Iris pigment epithelial cell (primary cell): ENCODE results near the gene PDZD2.
"Not testable (repeated sequence)": the region's sequence is repeated elsewhere in the genome, so short reads cannot be mapped to it uniquely, and the experiment has no call there.

ENCODE experiments used
- DNase-seq: peaks from one replicate; pipeline ENCODE4 v3.0.0-alpha.2; 2011; ENCODE audit warnings: low read depth

Gene PDZD2

DNA sequence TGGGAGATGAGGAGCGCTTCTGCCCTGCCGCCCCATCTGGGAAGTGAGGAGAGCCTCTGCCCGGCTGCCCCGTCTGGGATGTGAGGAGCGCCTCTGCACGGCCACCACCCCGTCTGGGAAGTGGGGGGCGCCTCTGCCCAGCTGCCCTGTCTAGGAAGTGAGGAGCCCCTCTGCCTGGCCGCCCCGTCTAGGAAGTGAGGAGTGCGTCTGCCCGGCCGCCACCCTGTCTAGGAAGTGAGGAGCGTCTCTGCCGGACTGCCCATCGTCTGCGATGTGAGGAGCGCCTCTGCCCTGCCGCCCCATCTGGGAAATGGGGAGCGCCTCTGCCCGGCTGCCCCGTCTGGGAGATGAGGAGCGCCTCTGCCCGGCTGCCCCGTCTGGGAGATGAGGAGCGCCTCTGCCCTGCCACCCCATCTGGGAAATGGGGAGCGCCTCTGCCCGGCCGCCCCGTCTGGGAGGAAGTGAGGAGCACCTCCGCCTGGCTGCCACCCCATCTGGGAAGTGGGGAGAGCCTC lies 401.3 kb downstream of the PDZD2 start:
- not testable (repeated sequence) for DNase-seq

DNA sequence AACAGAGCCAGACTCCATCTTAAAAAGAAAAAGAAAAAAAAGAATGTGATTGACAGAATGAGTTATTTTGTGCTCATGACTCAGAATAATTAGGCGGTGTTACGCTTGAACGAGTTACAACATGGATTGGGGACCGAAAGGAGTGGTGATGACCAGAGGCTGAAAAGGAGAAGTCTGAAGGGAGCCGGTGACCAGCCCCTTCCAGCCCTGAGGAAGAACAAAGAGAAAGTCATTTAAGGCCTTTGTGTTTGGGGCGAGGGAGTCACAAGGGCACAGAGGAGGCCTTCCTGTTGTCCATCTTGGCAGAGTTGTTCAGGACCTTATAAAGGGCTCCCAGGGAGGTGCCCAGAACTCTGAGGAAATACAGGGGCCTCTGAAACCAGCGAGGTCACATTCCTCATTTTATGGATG lies 403.6 kb downstream of the PDZD2 start:
- DNase-seq, result no peak

DNA sequence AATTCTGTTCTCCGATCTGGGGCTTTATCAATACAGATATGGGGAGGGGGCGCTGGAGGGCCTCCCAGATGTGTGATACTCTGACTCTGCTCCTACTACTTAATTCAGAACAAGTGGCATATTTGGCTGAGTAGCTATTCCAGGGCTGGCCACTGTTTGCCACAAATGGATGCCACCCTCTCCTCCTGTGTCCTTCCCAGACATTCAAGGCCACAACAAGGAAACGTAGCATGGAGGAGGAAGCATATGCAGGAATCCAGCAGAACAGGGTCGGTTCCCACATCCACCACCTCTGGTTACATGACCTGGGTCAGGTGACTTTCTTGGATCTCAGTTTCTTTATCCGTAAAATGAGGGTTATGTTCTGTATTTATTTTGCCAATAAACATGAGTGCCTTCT lies 404.2 kb downstream of the PDZD2 start:
- DNase-seq, result no peak

DNA sequence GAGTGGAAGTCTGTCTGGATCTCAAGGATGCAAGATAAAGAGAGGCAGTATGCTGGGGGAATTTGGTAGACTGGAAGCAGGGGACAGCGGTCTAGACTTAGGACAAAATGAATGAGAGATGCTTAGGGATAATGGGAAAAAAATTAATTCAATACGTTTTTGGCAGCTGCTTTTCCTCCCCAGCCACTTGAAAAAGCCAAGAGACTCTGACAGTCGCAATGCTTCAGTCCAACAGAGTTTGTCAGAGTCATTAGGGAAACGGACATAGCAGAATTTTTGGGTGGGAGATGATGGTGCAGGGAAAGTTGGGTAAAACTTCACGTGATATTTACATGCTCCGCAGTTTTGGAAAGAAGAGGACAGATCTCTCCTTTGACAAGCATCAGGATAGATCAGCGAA lies 405.5 kb downstream of the PDZD2 start:
- DNase-seq, result no peak

DNA sequence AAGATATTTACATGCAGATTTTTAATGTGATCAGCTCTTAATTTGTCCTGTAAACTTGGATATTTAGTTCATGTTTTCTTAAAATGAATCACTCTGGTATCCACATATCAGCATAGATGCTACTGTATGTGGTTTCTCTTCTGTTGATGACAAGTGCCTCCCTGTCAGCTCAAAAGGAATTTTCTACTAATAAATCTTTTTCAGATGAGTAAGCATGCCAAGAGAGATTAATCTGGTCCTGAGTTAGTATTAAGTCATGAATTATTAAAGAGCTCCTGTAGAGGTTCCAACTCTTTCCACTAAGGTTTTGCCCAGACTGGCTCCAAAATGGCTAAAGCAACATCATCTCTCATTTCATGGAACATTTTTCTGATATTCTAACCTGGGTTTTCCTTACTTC lies 406.0 kb downstream of the PDZD2 start:
- peak; percentile 84 for DNase-seq

DNA sequence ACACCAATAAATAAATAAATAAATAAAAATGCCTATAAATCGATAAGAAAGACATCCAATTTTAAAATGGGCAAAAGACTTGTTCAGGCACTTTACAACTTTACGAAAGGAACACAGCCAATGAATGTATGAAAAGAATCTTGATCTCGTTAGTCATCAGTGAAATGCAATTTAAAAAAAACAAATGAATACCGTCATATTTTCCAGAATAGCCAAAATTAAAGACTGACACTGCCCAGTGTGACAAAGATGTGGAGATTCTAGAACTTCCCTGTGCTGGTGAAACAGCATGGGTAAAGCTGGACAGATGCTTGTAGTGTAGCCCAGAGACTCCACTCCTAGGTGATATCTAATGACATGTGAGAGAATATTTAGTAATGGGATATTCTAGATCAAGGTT lies 408.1 kb downstream of the PDZD2 start:
- DNase-seq, result no peak

DNA sequence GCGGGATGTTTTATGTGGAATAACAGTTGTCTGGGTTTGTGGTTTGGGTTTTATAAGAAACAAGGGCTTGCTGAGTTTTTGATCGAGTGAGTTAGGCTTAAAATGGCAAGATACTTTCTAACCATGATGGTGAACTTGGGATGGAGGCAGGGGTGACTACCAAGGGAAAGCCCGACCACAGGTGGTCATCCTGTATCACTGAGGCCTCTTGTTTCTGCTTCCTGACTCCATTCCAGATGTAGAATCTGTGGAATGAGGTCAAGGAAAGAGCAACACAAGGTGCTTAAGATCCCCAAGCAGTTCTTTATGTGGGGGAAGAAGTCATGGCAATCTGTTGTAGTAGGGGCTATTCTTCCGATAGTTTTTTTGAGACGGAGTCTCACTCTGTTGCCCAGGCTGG lies 412.9 kb downstream of the PDZD2 start:
- no peak for DNase-seq

DNA sequence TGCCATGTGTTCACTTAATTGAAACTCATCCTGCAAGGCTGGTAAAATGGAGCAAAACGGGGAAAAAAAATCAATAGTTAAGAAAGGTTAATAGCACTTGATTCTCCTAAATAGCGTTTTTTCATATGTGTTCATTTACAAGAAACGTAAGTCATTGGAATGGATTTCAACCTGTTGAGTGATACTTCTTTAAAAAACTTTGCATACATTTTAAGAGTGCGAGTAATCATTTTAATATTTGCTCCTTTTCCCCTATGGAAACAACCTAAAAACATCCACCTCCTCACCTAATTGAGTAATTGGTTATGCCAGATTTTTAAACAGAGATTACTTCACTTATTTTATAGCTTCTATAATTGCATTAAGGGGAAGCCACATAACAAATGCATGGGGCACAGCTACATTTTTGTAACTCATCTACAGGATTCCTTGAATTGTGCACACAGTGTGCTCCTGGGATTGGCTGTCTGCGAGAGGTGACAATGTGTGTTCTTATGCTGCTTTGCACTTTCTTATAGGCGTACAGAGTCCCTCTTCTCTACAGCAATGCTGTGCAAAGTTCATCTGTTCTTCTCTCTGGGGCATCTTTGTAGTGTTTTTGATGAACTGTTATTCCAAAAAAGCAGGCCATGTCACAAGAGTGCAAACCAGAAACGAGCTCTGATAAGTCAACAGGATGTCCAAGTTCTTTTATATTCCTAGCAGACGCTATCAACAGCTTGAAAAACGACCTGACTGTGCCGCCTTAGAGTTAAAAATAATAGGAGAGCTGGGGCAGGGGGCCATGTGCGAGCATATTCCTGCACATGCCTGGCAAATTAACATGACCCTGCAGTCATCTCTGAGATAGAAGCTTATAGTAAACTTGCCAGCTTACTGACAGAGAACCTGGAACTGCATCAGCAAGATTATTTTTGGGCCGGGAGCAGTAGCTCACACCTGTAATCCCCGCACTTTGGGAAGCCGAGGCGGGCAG lies 417.2 kb downstream of the PDZD2 start:
- no peak for DNase-seq

DNA sequence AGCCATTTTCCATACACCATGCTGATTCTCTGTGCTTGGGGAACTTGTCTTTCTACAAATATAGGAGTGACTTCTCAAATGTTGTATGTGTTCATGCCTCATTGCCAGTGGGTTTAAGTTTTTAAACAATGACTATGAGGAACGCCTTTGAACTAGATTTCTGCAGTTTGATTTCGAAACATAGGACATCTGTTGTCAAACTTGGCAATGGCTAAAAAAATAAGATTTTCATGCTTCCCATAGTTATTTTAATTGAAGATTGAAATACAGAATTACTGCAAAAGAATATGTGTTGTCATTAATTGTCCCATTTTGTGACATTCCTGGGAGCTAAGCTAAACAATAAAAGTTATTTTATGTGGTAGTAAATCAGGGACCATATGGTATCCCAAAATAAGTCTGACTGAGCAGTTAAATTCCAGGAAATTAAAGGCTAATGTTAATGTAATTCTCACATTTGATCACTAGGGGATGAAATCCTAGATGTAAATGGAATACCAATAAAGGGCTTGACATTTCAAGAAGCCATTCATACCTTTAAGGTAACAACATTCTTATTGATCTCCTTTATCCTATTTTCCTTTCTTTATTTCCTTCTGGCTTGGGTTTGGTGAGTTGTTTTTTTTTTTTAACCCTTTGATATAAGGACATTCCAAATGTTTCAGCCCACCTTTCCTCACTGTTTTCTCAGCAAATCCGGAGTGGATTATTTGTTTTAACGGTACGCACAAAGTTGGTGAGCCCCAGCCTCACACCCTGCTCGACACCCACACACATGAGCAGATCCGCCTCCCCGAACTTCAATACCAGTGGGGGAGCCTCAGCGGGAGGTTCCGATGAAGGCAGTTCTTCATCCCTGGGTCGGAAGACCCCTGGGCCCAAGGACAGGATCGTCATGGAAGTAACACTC lies 418.5 kb downstream of the PDZD2 start:
- DNase-seq, result peak; percentile 52

DNA sequence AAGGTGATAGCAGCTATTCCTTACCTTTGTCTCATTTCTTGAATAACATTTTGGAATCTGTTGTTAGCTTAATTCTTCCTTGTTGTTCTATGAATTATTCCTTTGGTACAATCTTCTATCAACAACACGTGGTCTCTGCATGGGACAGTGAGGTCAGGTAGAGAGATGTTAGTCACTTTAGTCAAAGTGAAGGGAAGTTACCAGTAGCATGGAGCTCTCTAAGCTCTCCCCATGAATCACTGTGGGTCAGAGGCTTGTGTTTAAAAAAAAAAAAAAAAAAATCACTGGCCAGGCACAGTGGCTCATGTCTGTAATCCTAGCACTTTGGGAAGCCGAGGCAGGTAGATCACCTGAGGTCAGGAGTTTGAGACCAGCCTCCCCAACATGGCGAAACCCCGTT lies 419.2 kb downstream of the PDZD2 start:
- DNase-seq, result peak; percentile 46

DNA sequence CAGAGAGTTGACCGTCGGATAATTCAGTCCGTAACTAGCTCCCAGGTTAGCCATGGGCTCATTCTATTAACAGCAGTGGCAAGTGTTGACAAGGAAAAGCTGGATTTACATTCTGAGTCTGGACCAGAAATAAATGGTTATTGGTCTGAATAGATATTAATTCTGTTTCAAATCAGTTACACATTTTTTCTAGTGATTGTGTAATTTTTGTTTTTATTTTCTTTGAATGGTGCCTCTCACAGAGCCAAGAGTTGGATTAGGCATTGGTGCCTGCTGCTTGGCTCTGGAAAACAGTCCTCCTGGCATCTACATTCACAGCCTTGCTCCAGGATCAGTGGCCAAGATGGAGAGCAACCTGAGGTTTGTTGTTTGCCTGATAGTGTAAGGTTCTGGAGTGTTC lies 420.1 kb downstream of the PDZD2 start:
- no peak for DNase-seq

DNA sequence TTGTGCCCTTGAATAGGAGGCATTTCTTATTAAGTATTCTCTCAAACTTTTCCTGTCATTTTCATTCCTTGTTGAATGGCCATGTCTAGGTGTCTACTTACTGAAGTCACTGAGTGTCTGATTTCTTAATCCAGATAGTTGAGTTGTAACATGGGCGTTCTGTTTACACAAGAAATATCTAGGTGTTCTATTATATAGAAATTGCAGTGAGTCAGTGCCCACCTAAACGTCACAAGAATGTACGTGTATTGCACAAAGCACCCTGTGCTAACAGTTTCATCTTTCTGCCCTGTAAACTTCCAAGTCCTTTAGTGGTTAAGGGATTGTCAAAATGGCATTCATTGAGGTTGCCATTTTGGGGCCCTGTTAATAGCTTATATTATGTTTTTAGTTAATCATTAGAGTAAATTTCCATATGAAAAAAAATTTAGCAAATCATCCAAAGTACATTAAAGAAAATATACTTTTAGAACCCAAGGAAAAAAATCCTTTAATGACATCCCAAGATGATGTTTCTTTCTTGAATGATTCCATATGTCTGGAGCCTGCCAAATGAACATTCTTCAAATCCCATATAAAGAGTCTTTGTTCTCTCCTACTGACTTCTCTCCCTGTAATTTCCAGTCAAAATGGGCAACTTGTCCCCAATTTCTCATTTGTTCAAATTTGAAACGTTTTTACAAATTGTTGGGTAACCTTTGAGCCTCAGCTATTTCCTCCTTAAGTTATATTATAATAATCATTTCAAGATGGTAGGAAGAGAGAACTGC lies 421.0 kb downstream of the PDZD2 start:
- peak; percentile 79 for DNase-seq

DNA sequence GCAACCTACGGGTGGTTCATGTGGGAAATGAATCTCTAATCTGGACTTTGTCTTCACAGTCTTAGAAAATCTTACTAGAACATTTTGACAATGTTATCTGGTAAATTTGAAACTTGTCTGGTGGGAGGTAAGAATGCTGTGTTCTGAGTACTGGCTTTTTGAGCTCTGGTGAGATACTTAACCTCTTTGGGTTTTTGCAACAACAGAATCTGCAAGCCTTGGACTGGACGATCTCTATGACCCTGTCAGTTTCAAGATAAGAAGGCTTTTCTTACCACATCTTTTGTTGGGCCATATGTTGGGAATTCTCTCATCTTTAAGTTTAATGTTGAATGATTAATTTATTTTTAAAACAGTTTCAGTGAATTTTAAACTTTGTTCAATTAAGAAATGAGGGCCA lies 422.3 kb downstream of the PDZD2 start:
- DNase-seq, result no peak

DNA sequence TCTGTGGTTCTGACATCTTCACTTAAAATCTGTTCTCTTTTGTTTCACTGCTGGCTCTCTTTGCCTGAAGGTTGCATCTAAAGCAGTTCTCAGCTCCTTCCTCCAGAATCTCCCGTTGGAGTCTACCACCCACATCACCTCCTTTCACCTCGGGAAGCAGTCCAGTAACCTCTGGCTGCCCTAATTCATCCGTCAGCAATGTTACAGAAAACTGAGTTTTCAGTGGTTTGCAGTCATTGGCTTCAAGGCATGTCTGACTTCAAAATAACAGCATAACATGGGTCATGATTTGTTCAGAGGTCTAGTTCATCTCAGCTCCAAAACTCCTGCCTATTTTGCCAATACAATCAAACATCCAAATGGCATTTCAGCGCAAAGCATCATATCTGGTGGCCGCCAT lies 427.5 kb downstream of the PDZD2 start:
- no peak for DNase-seq

DNA sequence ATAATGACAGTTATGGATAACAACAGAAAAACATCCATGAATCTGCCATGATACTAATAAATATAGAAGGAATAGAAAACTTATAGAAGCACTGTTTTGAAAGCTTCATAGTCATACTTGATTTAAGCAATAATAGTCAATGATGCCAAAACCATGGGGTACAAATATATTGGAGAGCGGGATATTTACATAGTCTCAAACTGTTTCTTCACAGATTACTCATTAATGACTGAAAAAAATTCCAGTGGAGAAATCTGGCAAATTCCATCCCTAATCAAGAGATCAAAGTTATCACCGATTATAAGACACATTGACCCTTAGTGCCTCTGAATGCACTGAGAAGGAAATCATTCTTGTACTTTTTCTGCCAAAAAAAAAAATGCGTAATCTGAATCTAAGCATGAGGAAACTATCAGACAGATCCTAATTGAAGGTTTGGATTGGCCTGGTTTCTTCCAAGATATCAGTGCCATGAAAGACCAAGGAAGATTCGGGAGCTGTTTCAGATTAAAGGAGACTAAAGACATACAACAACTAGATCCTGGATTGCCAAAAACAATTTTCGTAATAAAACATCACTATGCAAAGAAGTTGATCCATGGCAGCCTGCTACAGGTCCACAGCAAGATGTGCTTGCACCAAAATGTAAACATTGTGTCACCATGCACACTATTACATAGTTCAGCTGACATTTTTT lies 429.0 kb downstream of the PDZD2 start:
- no peak for DNase-seq

DNA sequence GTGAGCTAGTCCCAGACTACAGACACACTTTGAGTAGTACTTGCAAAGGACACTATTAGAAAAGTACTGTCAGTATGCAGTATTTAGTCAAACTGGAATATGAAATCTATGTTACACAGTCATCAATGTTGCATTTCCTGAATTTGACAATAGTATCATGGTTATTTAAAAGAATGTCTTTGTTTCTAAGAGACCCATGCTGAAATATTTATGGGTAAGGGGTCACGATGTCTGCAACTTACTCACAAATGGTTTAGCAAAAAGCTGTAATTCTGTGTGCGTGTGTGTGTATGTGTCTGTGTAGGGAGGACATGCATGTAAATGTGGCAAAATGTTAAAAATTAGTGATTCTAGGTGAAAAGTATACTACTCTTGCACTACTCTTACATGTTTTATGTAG lies 429.6 kb downstream of the PDZD2 start:
- DNase-seq, result no peak

DNA sequence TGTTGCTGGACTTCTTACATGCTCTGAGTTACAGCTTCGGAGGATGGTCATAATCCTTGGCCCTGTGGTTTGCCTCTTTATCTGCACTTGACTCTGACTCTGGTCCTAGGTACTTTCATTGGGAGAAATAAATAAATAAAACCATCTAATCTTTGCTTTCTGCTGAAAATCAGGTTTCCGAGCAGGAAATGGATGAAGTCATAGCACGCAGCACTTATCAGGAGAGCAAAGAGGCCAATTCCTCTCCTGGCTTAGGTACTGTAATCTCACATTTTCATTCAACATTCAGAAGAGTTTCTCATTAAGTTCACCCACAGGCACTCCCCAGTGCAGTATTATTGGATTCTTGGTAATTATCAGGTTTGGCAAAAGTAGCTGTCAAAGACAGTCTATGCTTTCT lies 430.5 kb downstream of the PDZD2 start:
- DNase-seq, result no peak

DNA sequence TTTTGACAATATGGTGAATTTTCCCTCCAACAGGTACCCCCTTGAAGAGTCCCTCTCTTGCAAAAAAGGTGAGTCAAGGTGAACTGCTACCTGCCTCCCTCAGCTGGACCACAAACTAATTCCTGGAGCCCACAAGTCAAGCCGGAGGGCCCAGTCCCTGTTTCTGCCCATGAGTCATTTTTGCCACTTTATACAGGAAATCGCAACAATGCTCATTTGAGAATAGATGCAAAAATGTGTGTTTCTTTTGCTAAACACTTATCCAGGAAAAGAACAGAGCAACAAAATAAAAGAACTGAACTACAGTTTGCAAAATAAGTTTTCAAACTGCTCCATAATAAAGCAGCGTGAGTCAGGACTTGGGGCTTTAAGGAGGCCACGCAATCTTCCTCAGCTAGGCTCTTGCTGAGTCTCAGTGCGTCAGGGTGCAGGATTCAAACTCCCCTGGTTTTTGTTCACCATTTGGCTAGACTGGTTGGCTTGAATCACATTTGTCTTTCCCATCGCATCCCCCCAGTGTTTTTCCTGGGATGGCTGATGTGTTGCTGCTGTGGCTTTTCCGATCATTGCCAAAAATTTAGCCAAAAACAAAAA lies 432.5 kb downstream of the PDZD2 start:
- no peak for DNase-seq

DNA sequence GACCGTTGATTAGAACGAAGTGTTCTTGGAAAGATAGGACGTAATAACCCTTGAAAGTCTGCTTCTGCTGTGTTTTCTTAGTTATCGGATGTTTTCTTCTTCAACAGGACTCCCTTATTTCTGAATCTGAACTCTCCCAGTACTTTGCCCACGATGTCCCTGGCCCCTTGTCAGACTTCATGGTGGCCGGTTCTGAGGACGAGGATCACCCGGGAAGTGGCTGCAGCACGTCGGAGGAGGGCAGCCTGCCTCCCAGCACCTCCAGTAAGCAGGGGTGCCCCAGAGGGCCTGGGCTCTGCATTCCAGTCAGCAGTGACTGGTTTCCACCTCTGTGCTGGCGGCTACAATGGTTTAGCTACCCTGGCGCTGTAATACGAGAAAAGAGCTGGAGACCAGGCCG lies 433.1 kb downstream of the PDZD2 start:
- DNase-seq, result no peak

DNA sequence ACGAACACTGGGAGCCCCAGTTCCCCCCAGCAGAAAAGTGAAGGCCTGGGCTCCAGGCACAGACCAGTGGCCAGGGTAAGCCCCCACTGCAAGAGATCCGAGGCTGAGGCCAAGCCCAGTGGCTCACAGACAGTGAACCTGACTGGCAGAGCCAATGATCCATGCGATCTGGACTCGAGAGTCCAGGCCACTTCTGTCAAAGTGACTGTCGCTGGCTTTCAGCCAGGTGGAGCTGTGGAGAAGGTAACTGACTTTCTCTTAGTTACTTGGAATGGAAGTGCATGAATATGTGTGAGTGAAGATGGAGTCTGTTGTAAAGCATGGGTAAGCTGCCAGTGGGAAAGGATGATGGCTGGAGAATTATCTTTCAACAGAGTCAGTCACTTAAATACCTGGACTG lies 435.5 kb downstream of the PDZD2 start:
- no peak for DNase-seq
